K562 (cell line): ENCODE results near the gene HMBS. TPM values are rescaled to one million over a fixed set of nuclear protein-coding genes. Genes with fewer than 3 reads are reported as not detected.

ENCODE experiments used
- COPS2 ChIP-seq: fragments of 450-650 bp; conservative IDR thresholded peaks from 2 replicates; pipeline ENCODE4 v1.6.1; 2016; ENCODE audit warnings: mild to moderate bottlenecking, moderate library complexity
- CREB1 ChIP-seq, 2 experiments: sonication (generic) in 1 of 2; formaldehyde crosslinking in 1 of 2; IDR thresholded peaks; 2 replicates each; pipeline versions ENCODE4 v1.6.1 to v1.8.0; 2012 to 2022; ENCODE audit warnings: inconsistent platforms in 1 of 2, mild to moderate bottlenecking in 1 of 2, missing genetic modification reagents in 1 of 2, moderate library complexity in 1 of 2
- CTCFL ChIP-seq: IDR thresholded peaks from 2 replicates; pipeline ENCODE4 v1.6.1; 2011; ENCODE audit warnings: borderline replicate concordance, low read depth, mild to moderate bottlenecking, moderate library complexity, low read length; ENCODE audit not compliant: insufficient read depth, poor library complexity, severe bottlenecking
- ELF2 ChIP-seq: fragments of 250-450 bp; sonication (Bioruptor Pico); IDR thresholded peaks from 2 replicates; pipeline ENCODE4 v1.5.0; 2021; ENCODE audit warnings: mild to moderate bottlenecking
- HSF4 ChIP-seq: fragments of 250-450 bp; sonication (Bioruptor Pico); IDR thresholded peaks from 2 replicates; pipeline ENCODE4 v2.1.2; 2022; ENCODE audit warnings: mild to moderate bottlenecking, moderate library complexity, borderline replicate concordance
- L3MBTL2 ChIP-seq: fragments of 450-650 bp; IDR thresholded peaks from 2 replicates; pipeline ENCODE4 v1.6.1; 2016; ENCODE audit warnings: mild to moderate bottlenecking, moderate library complexity
- NKRF ChIP-seq: fragments of 450-650 bp; IDR thresholded peaks from 2 replicates; pipeline ENCODE4 v1.6.1; 2016; ENCODE audit warnings: borderline replicate concordance
- OTX1 ChIP-seq: fragments of 450-650 bp; formaldehyde crosslinking; IDR thresholded peaks from 2 replicates; pipeline ENCODE4 v1.4.0; 2022; ENCODE audit warnings: mild to moderate bottlenecking
- PHF8 ChIP-seq: fragments of 200-600 bp; sonication (generic); IDR thresholded peaks from 2 replicates; pipeline ENCODE4 v1.6.1; 2012; ENCODE audit warnings: mixed run types, mild to moderate bottlenecking, inconsistent platforms, low read length, moderate library complexity, borderline replicate concordance
- SMARCE1 ChIP-seq: fragments of 450-650 bp; IDR thresholded peaks from 2 replicates; pipeline ENCODE4 v1.7.1; 2016; ENCODE audit warnings: mild to moderate bottlenecking
- TFAP4 ChIP-seq: sonication (generic); formaldehyde crosslinking; IDR thresholded peaks from 2 replicates; pipeline ENCODE4 v1.8.0; 2022; ENCODE audit warnings: missing genetic modification reagents, mild to moderate bottlenecking, moderate library complexity, borderline replicate concordance
- THRA ChIP-seq: fragments of 450-650 bp; IDR thresholded peaks from 2 replicates; pipeline ENCODE4 v1.6.1; 2017; ENCODE audit warnings: mild to moderate bottlenecking, moderate library complexity
- YY1 ChIP-seq, 3 experiments: IDR thresholded peaks; 2 replicates each; pipeline ENCODE4 v1.6.1; 2011; ENCODE audit warnings: low read length in 2 of 3, mild to moderate bottlenecking in 2 of 3, moderate library complexity in 2 of 3, borderline replicate concordance in 1 of 3, control low read depth in 1 of 3, low read depth in 1 of 3; ENCODE audit not compliant: insufficient read depth in 3 of 3, insufficient replicate concordance in 2 of 3, control insufficient read depth in 1 of 3, insufficient read length in 1 of 3; ENCODE audit errors: extremely low read depth in 1 of 3
- ZFP91 ChIP-seq: sonication (generic); formaldehyde crosslinking; IDR thresholded peaks from 2 replicates; pipeline ENCODE4 v1.8.0; 2022; ENCODE audit warnings: mild to moderate bottlenecking, missing genetic modification reagents
- ZNF133 ChIP-seq: fragments of 250-450 bp; sonication (Bioruptor Pico); IDR thresholded peaks from 2 replicates; pipeline ENCODE4 v1.4.0; 2020; ENCODE audit warnings: mild to moderate bottlenecking
- ZNF175 ChIP-seq: fragments of 200-800 bp; sonication (Bioruptor generic); IDR thresholded peaks from 2 replicates; pipeline ENCODE4 v1.6.1; 2016; ENCODE audit warnings: low read depth, mild to moderate bottlenecking, missing genetic modification characterization, missing compliant biosample characterization
- polyA plus RNA-seq, 8 experiments: library from polyadenylated mRNA; depleted of rRNA in 4 of 8; stranded (reverse) in 5 of 8; unstranded in 3 of 8; fragments of >200 nt; fragmentation: Nextera tagmentation in 2 of 8; fragmentation: Illumina TruSeq in 1 of 8; extraction: Ambion mirVana in 2 of 8; extraction: Trizol in 1 of 8; gene quantifications; 2 replicates each; pipeline versions ENCODE4 v1.2.1 to v1.2.3, GENCODE V29; 2011 to 2014; ENCODE audit warnings: inconsistent platforms in 1 of 8, missing spikeins in 1 of 8
- total RNA-seq, 7 experiments: library from RNA; depleted of rRNA in 6 of 7; stranded (reverse); fragments of >200 nt in 6 of 7; fragmentation: Illumina TruSeq in 2 of 7; extraction: Trizol in 2 of 7; gene quantifications; 2 replicates each; pipeline versions ENCODE4 v1.2.1 to v1.2.3, GENCODE V29; 2011 to 2021; ENCODE audit warnings: low replicate concordance in 1 of 7

Gene HMBS
- total and polyA plus RNA-seq, 9 of the 15 experiments (the other 6 are each of a cell fraction or from before 2014, with no cell fraction given), result 56.9 to 385 (median 286) TPM

GRCh38 chr11:119106564-119107537, 22.2 kb downstream of the HMBS start, which contains the start of gene C2CD2L (continued):
- TF ChIP-seq L3MBTL2 (peak; percentile 81), CTCFL (no peak), COPS2 (no peak), CREB1 (IDR thresholded peaks at IDR 0.05) (no peak; the same call in 1 of the 2 replicates), CREB1 (CRISPR knock-in tag; IDR thresholded peaks at IDR 0.05) (peak; percentile 20; the same call in 1 of the 2 replicates), OTX1 (CRISPR knock-in tag) (0 out of 2 replicates have a peak, but pooled peaks have one; percentile 33), NKRF (peak; percentile 17; the same call in 1 of the 2 replicates), ZNF175 (CRISPR knock-in tag) (peak; percentile 60; the same call in 1 of the 2 replicates), ELF2 (peak; percentile 70; the same call in 1 of the 2 replicates), ZNF133 (CRISPR knock-in tag) (no peak), PHF8 (peak; percentile 63; the same call in 1 of the 2 replicates), TFAP4 (CRISPR knock-in tag) (peak; percentile 72), HSF4 (no peak), SMARCE1 (peak; percentile 74), YY1 (IDR thresholded peaks at IDR 0.05; ENCODE audit: borderline replicate concordance in 1 of 3, control insufficient read depth in 1 of 3, extremely low read depth in 1 of 3, insufficient read depth in 3 of 3, insufficient read length in 1 of 3, insufficient replicate concordance in 2 of 3, low read depth in 1 of 3, low read length in 2 of 3) (peak in 2 of 3 experiments; percentile 36 to 66), THRA (no peak), ZFP91 (CRISPR knock-in tag) (peak; percentile 97)
